ENCODE measurements around the gene RNF26.

DNA sequence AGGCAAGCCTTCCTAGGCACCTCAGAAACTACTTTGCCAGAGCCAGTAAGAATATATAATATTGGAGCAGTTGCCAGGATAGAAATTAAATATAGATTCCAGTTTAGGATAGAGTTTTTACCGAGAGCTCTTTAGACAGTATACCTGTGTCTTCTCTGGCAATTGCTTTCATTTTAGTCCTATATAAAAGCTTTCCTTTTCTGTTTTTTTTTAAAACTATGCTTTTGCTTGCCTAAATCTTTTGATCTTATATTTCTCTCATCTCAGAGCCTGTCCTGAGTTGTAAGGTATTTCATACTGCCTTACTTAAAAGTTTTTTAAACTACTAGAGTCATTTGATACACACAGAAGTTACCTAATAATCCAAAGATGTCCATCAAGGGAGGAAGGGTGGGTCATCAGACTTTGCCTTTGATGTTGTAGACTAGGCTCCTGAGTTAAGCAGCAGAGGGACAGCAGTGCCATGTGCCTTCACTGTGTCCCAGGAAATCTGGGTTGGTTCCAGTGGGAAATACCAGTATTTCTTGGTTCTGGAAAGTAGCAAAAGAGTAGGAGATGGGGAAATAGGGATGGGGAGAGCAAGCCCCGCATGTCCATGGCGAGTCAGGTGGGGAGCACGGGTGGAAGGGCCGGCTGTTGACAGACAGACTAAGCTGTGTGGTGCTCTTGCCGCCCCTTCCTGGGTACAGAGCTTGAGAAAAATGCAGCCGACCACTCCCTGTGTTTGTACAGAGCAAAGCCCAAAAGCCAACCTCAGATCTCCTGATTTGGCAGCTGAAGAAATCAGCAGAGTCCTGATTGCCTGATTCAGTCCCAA lies 28.6 kb upstream of the RNF26 start:
- TF ChIP-seq ESRRA (CRISPR knock-in tag; IDR thresholded peaks at IDR 0.05; ENCODE audit: borderline replicate concordance), result no peak
- no peak for TF ChIP-seq CREM (CRISPR knock-in tag; IDR thresholded peaks at IDR 0.05)
- TF ChIP-seq, protein P1, sequence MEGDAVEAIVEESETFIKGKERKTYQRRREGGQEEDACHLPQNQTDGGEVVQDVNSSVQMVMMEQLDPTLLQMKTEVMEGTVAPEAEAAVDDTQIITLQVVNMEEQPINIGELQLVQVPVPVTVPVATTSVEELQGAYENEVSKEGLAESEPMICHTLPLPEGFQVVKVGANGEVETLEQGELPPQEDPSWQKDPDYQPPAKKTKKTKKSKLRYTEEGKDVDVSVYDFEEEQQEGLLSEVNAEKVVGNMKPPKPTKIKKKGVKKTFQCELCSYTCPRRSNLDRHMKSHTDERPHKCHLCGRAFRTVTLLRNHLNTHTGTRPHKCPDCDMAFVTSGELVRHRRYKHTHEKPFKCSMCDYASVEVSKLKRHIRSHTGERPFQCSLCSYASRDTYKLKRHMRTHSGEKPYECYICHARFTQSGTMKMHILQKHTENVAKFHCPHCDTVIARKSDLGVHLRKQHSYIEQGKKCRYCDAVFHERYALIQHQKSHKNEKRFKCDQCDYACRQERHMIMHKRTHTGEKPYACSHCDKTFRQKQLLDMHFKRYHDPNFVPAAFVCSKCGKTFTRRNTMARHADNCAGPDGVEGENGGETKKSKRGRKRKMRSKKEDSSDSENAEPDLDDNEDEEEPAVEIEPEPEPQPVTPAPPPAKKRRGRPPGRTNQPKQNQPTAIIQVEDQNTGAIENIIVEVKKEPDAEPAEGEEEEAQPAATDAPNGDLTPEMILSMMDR (IDR thresholded peaks at IDR 0.05), result no peak
- TF ChIP-seq, protein P2, sequence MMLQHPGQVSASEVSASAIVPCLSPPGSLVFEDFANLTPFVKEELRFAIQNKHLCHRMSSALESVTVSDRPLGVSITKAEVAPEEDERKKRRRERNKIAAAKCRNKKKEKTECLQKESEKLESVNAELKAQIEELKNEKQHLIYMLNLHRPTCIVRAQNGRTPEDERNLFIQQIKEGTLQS (CRISPR knock-in tag; conservative IDR thresholded peaks at IDR 0.05), result no peak
- no peak for TF ChIP-seq FOXJ3 (CRISPR knock-in tag; IDR thresholded peaks at IDR 0.05; ENCODE audit: borderline replicate concordance)
- no peak for TF ChIP-seq NR3C1 (CRISPR knock-in tag; conservative IDR thresholded peaks at IDR 0.05; ENCODE audit: low read depth)
- no peak for TF ChIP-seq TEAD1 (CRISPR knock-in tag; IDR thresholded peaks at IDR 0.05)
- TF ChIP-seq, protein P3, sequence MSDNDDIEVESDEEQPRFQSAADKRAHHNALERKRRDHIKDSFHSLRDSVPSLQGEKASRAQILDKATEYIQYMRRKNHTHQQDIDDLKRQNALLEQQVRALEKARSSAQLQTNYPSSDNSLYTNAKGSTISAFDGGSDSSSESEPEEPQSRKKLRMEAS (CRISPR knock-in tag; IDR thresholded peaks at IDR 0.05), result no peak
- TF ChIP-seq ETV6 (CRISPR knock-in tag; IDR thresholded peaks at IDR 0.05), result no peak
- TF ChIP-seq ATF1 (CRISPR knock-in tag; IDR thresholded peaks at IDR 0.05), result no peak
- TF ChIP-seq, protein P4, sequence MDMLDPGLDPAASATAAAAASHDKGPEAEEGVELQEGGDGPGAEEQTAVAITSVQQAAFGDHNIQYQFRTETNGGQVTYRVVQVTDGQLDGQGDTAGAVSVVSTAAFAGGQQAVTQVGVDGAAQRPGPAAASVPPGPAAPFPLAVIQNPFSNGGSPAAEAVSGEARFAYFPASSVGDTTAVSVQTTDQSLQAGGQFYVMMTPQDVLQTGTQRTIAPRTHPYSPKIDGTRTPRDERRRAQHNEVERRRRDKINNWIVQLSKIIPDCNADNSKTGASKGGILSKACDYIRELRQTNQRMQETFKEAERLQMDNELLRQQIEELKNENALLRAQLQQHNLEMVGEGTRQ (CRISPR knock-in tag; IDR thresholded peaks at IDR 0.05), result no peak
